ENCODE measurements around the gene AMMECR1.

GRCh38 chrX:110265661-110266060 lies 52.2 kb downstream of the AMMECR1 start:
- TF ChIP-seq CTCF (IDR thresholded peaks at IDR 0.05), result no peak
- TF ChIP-seq POLR2A (IDR thresholded peaks at IDR 0.05), result no peak
